Hepatocyte (in vitro differentiated cells): ENCODE data around the gene IL17RB.

Source experiments
- CTCF ChIP-seq: fragments of 200-600 bp; sonication (generic); IDR thresholded peaks from 2 replicates; pipeline ENCODE4 v1.5.1; 2016; ENCODE audit warnings: antibody characterized with exemption, mild to moderate bottlenecking; ENCODE audit not compliant: poor library complexity
- EZH2phosphoT487 ChIP-seq: fragments of 200-600 bp; sonication (generic); IDR thresholded peaks from one replicate; pipeline ENCODE4 v1.6.1; 2018; ENCODE audit warnings: antibody characterized with exemption, mild to moderate bottlenecking, low read depth, moderate library complexity; ENCODE audit not compliant: unreplicated experiment, severe bottlenecking

GRCh38 chr3:53837331-53837730, 9.0 kb upstream of the IL17RB start:
- TF ChIP-seq CTCF (no peak), EZH2phosphoT487 (no peak)
